ENCODE results near the gene PARP1. TPM values are rescaled to one million over a fixed set of nuclear protein-coding genes. Genes with fewer than 3 reads are reported as not detected.
A peak's percentile ranks its signal among the peaks of the same experiment; 100 is the strongest.

The PARP1 gene
- total RNA-seq: 100 to 1,000 TPM in 2 of 4 donors, 10 to 100 TPM in 2; 77.4 to 147 (median 95.6) TPM

DNA sequence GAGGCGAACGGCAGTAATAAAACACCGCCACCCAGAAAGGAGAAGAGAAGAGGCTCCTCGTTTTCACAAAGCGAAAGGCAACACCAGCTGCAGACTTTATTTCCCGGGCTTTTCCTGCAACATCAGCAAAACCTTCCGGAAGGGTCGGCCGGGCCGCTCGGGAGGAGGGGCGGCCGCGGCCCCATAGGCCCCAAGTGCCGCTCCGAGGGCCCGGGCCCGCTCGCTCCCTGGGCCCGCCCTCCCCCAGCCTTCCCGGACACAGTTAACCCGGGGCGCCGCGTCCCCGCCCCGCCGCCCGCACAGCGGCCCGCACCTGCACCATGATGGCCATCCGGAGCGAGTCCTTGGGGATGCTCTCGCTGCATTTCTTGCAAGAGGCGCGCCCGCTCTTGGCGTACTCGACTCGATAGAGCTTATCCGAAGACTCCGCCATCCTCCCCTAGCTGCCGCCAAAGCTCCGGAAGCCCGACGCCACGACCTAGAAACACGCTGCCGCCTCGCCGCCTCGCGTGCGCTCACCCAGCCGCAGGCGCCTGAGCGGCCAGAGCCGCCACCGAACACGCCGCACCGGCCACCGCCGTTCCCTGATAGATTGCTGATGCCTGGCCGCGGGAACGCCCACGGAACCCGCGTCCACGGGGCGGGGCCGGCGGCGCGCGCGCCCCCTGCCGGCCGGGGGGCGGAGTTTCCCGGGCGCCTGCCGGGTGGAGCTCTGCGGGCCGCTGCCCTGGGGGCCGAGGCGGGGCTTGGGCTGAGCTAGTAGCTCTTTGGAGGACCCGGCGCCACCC, at the start of gene PARP1:
PARP1 (minus strand) TSS at position 597 of the 788 bp plus-strand sequence; CDS start at position 433, 164 bp downstream.
- Histone ChIP-seq H3K9me3 (no peaks in the 10 kb centered on the region), H3K36me3 (no peaks in the 10 kb centered on the region), H3K4me1 (peaks cover 6 to 54% (median 40%) of the 10 kb centered on the region in 3 donors), H3K4me3 (peak within 1 kb of the TSS; percentile 51 to 90), H3K27ac (peak within 1 kb of the TSS; percentile 69 to 93 (median 92)), H3K27me3 (no peaks in the 10 kb centered on the region)
- TF ChIP-seq CTCF (IDR thresholded peaks at IDR 0.05) (peak; percentile 61 to 93 (median 83)), EP300 (IDR thresholded peaks at IDR 0.05) (no peak), POLR2AphosphoS5 (IDR thresholded peaks at IDR 0.05) (peak; percentile 79), POLR2A (IDR thresholded peaks at IDR 0.05) (peak; percentile 62 to 79)
- 0% methylated on average over 4 to 9 of the region's 90 CpGs for WGBS, 2 donors (ENCODE audit: low coverage in 1 of 2)
- ATAC-seq: peak; percentile 96

GRCh38 chr1:226457307-226457712, 49.4 kb upstream of the PARP1 start:
- TF ChIP-seq EP300 (IDR thresholded peaks at IDR 0.05) (no peak), POLR2AphosphoS5 (IDR thresholded peaks at IDR 0.05) (no peak), CTCF (IDR thresholded peaks at IDR 0.05) (no peak), POLR2A (IDR thresholded peaks at IDR 0.05) (no peak)
- Histone ChIP-seq H3K9me3 (peaks cover 0 to 6% (median 0%) of the 10 kb centered on the region in 3 donors), H3K27ac (no peak overlapping the region), H3K27me3 (no peaks in the 10 kb centered on the region), H3K36me3 (no peaks in the 10 kb centered on the region), H3K4me3 (no peak overlapping the region), H3K4me1 (no peaks in the 10 kb centered on the region)
- 56 to 69% methylated on average over 7 to 9 of the region's 14 CpGs for WGBS, 2 donors (ENCODE audit: low coverage in 1 of 2)
- ATAC-seq: no peak

DNA sequence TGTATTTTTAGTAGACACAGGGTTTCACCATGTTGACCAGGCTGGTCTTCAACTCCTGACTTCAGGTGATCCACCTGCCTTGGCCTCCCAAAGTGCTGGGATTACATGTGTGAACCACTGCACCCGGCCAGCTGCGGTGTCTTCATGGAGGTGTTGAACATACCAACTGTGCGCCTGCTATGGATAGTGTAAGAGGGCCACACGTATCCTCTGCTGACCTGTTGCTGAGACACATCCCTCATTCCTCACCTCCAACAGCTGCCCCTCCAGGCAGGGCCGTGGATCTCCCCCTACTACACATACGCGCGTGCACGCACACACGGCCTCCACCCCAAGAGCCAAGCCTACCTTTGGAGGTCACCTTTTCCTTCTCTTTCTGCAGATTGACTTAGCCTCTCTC, 48.0 kb upstream of the PARP1 start:
- H3K9me3 ChIP-seq: no peaks in the 10 kb centered on the region
- H3K4me1 ChIP-seq: no peaks in the 10 kb centered on the region
- ATAC-seq: no peak
- 83 to 97% methylated on average over 5 of the region's 10 CpGs for WGBS, 2 donors (ENCODE audit: low coverage in 1 of 2)
- H3K36me3 ChIP-seq: no peaks in the 10 kb centered on the region
- TF ChIP-seq EP300 (IDR thresholded peaks at IDR 0.05) (no peak), POLR2A (IDR thresholded peaks at IDR 0.05) (no peak), CTCF (IDR thresholded peaks at IDR 0.05) (no peak), POLR2AphosphoS5 (IDR thresholded peaks at IDR 0.05) (no peak)
- no peaks in the 10 kb centered on the region for H3K27me3 ChIP-seq
- H3K4me3 ChIP-seq: no peak overlapping the region
- no peak overlapping the region for H3K27ac ChIP-seq

DNA sequence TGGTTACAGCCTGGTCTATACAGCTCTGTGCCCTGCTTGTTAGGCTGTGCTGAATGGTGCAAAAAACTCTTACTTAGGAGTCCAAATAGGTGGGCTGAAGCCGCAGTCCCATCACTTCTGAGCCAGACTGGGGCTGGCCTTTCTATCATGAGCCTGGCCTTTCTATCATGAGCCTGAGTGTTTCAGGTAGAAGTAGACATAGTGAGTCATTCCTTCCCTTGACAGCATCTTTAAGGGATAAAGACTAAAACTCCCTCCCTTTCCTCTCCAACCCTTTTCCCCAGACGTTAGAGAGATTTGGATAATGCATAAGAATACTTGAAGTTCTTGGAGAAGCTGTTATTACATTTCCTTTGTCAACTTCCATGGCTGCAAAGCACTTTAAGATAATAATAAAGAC, 46.5 kb upstream of the PARP1 start:
- Histone ChIP-seq H3K27me3 (no peaks in the 10 kb centered on the region), H3K36me3 (no peaks in the 10 kb centered on the region), H3K9me3 (no peaks in the 10 kb centered on the region), H3K27ac (no peak overlapping the region), H3K4me3 (no peak overlapping the region), H3K4me1 (no peaks in the 10 kb centered on the region)
- ATAC-seq: no peak
- TF ChIP-seq POLR2AphosphoS5 (IDR thresholded peaks at IDR 0.05): no peak
- no peak for TF ChIP-seq CTCF (IDR thresholded peaks at IDR 0.05)
- TF ChIP-seq POLR2A (IDR thresholded peaks at IDR 0.05): no peak
- TF ChIP-seq EP300 (IDR thresholded peaks at IDR 0.05): no peak
- WGBS, 2 donors (ENCODE audit: low coverage in 1 of 2): 70 to 75% methylated on average over 2 of the region's 2 CpGs
